Cardiac fibroblast (primary cell): ENCODE measurements around the gene IL12RB2.

ENCODE experiments used
- DNase-seq, 2 donors: peaks; one replicate each; pipeline versions ENCODE4 v3.0.0 to v3.0.0-alpha.2; 2010; ENCODE audit warnings: low read depth in 2 of 2
- H3K4me3 ChIP-seq, 2 donors: replicated peaks in 1 of 2; 1 replicate in 1 of 2; 2 replicates in 1 of 2; pipeline ENCODE4 v1.5.1; 2011; ENCODE audit warnings: low read depth in 2 of 2, low read length in 2 of 2, mild to moderate bottlenecking in 2 of 2, moderate library complexity in 1 of 2
- CTCF ChIP-seq: IDR thresholded peaks from one replicate; pipeline ENCODE4 v1.5.1; 2011; ENCODE audit warnings: low read depth, mild to moderate bottlenecking, low read length, inconsistent platforms

The IL12RB2 gene

GRCh38 chr1:67322442-67322841 is 14.8 kb downstream of the IL12RB2 start:
- no peak for TF ChIP-seq CTCF
- DNase-seq, result no peak
- no peak overlapping the region for H3K4me3 ChIP-seq

- TF ChIP-seq CTCF, result no peak
- DNase-seq, result no peak
- no peak overlapping the region for H3K4me3 ChIP-seq
These were observed 15.4 kb downstream of the IL12RB2 start for GRCh38 chr1:67323087-67323486.

- TF ChIP-seq CTCF, result no peak
- H3K4me3 ChIP-seq, result no peak overlapping the region
- no peak for DNase-seq
These were observed 16.4 kb downstream of the IL12RB2 start for GRCh38 chr1:67324068-67324467.

GRCh38 chr1:67327864-67328466 is 20.3 kb downstream of the IL12RB2 start:
- no peak for TF ChIP-seq CTCF
- no peak for DNase-seq
- no peak overlapping the region for H3K4me3 ChIP-seq

GRCh38 chr1:67332653-67333529 is 25.2 kb downstream of the IL12RB2 start:
- no peak overlapping the region for H3K4me3 ChIP-seq
- no peak for TF ChIP-seq CTCF
- DNase-seq, result no peak

GRCh38 chr1:67333603-67334002 is 25.9 kb downstream of the IL12RB2 start:
- no peak overlapping the region for H3K4me3 ChIP-seq
- no peak for DNase-seq
- no peak for TF ChIP-seq CTCF
